Middle frontal gyrus (tissue), 1 donor: ENCODE results near the gene PATL1.
A peak's percentile ranks its signal among the peaks of the same experiment; 100 is the strongest.
"Not testable (repeated sequence)": the region's sequence is repeated elsewhere in the genome, so short reads cannot be mapped to it uniquely, and the experiment has no call there.

Experiments used
- DNase-seq: peaks from one replicate; pipeline ENCODE4 v3.0.0-alpha.2; 2015; ENCODE audit warnings: low spot score; ENCODE audit errors: extremely low spot score

PATL1 gene

GRCh38 chr11:59674291-59674690 lies 5.5 kb upstream of the PATL1 start:
- no peak for DNase-seq

GRCh38 chr11:59673291-59673690 lies 4.5 kb upstream of the PATL1 start:
- no peak for DNase-seq

GRCh38 chr11:59671471-59671870 lies 2.6 kb upstream of the PATL1 start:
- DNase-seq: no peak

GRCh38 chr11:59669611-59670009 lies 773 bp upstream of the PATL1 start:
- DNase-seq: peak; percentile 12

GRCh38 chr11:59668188-59668949 lies 468 bp downstream of the PATL1 start:
- no peak for DNase-seq

GRCh38 chr11:59667812-59668187 lies 1.0 kb downstream of the PATL1 start:
- DNase-seq: no peak

- DNase-seq: no peak
Observed at GRCh38 chr11:59666969-59667368, 1.9 kb downstream of the PATL1 start.

DNA sequence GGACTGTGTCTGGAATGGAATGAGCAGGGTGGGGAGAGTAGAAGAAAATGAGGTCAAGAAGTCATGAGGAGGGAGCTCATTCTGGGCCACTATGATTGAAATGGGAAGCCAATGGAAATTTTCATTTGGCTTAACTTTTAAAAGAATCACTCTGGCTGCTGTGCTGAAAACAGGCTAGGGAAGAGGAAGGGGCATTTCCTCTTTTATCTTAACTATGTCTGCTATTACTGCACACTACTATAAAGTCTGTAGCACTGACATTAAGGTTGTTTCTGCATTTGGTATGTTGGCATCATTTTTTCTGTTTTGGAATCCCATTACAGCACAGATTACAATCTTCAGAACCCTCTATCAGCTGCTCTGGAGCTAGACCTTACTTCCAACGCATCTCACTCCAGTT lies 8.2 kb downstream of the PATL1 start:
- no peak for DNase-seq

DNA sequence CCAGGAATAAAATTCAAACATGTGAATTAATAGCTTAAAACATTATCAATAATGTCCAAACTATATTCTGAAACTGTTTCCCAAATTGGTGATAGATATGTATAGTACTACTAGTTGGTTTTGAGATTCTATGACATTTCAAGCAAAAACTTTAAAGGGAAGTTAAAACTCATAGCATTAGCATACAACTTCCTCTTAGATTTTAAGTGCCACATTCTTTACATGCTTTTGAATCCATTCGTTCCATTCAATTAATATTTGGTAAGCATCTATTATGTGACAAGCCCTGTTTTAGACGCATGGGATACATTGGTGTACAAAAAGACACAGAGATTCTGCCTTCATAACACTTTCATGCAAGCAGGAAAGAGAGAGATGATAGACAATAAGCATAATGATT lies 8.9 kb downstream of the PATL1 start:
- DNase-seq: no peak

GRCh38 chr11:59658036-59658435 lies 10.8 kb downstream of the PATL1 start:
- DNase-seq: no peak

DNA sequence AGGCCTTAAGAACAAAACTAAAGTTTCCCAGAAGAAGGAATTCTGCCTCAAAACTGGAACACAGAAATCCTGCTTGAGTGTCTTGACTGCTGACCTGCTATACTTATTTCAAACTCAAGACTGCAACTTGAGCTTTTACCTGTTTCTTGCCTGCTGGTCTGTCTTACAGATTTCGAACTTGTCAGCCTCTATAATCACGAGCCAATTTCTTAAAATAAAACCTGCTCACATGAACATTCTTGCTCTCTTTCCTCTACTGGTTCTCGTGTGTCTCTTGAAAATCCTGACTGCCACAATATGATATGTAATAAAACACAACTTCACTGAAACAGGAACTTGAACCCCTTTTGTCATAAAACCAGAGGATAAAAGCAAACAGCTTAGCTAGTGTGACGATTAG lies 13.9 kb downstream of the PATL1 start:
- DNase-seq: no peak

DNA sequence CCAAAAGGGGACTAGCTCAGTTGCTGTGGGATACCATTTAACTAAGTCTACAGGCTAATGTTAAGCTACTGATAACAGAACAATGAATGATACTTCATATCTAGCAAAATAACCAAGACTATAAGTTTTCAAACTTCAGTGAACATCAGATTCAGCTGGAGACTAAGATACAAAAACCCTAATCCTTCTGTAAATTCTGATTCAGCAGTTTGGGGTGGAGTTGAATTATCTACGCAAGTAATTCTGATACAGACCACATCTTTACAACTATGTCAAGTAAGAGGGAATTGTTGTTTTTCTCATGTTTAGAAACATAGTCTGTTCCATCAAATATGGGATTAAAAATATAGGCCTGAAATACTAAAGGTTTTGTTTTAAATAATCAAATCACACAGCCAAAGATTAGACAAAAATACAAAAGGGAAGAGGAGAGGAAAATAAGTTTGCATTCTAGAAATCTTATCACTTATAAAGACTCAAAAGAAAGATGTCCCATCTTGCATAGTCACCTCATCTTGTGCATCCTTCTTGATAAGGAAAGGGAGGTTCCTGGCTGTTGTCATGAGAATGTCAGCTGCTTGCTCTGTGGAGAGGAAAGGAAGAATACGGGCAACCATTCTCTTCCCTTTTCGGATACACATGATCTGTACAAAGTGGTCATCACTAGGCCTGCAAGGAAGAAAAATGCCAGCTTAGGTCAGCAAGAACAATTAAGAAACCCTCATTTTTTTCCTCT lies 21.4 kb downstream of the PATL1 start:
- DNase-seq: no peak

DNA sequence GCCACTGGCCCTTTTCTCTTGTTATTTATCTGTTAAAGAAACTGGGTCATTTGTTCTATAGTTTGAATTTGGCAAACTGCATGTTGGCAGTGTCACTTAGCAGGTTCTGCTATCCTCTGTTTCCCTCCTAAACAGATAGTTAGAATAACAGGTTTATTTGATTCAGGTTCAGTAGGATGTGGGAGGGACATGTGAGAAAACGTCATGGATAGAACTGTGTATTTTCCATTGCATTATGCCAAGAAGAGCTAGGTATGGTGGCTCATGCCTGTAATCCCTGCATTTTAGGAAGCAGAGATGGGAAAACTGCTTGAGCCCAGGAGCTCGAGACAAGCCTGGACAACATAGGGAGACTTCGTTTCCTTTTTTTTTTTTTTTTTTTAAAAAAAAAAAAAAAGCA lies 24.3 kb downstream of the PATL1 start:
- DNase-seq: no peak

DNA sequence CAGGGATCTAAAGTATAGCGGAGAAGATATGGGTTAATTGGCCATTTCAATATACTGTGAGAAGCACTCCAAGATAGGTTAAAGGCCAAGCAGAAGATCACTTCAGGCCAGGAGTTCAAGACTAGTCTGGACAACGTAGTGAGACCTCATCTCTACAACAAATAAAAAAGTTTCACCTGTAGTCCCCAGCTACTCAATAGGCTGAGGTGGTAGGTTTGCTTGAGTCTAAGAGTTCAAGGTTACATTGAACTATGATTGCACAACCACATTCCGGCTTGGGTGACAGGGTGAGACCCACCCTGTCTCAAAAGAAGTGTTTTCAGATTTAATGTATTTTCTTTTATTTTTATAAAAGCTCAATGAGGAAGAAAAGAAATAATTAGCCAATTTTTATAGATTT lies 25.4 kb downstream of the PATL1 start:
- DNase-seq: no peak

DNA sequence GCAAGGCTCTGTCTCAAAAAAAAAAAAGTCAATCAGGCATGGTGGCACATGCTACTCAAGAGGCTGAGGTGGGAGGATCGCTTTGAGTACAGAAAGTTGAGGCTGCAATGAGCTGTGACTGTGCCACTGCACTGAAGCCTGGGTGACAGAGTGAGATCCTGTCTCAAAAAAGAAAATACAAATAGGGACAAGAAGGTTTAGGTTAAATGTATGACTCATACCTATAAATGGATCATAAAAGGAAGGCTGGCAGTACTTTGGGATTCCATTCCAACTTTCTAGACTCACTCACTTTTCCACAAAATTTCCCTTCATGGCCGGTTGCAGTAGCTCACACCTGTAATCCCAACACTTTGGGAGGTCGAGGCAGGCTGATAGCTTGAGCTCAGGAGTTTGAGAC lies 27.7 kb downstream of the PATL1 start:
- no peak for DNase-seq

DNA sequence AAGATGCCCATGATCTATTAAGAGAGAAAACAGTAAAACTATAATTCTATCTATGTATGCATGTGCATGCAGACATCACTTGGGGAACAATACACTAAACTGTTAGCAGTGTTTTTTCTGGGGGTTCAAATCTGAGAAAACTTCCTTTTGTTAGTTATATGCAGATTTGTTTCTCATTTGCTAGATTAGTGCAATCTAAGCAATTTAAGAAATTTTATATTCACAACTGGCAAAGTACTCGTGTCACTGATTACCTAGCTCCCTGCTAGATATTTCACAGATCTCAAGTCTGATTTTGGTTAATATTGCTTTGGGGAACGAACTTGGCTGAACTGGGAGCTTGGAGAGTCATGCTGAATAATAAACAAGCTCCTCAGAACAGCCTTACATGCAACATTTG lies 38.3 kb downstream of the PATL1 start:
- DNase-seq: no peak

- DNase-seq: no peak
Observed at GRCh38 chr11:59629996-59630395, 38.8 kb downstream of the PATL1 start.

DNA sequence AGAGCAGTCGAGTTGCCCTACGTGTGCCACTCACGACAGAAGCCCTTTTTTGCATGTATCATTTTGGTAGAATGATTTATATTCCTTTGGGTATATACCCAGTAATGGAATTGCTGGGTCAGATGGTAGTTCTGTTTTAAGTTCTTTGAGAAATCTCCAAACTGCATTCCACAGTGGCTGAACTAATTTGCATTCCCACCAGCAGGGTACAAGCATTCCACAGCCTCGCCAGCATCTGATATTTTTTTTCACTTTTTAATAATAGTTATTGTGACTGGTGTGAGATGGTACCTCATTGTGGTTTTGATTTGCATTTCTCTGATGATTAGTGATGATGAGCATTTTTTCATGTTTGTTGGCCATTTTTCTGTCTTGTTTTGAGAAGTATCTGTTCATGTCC lies 41.9 kb downstream of the PATL1 start:
- not testable (repeated sequence) for DNase-seq

- no peak for DNase-seq
Observed at GRCh38 chr11:59625703-59626102, 43.1 kb downstream of the PATL1 start.

GRCh38 chr11:59617876-59618275 lies 51.0 kb downstream of the PATL1 start:
- no peak for DNase-seq

GRCh38 chr11:59616396-59616982 lies 52.3 kb downstream of the PATL1 start:
- DNase-seq: no peak

- peak; percentile 100 for DNase-seq
Observed at GRCh38 chr11:59615637-59616395, 53.0 kb downstream of the PATL1 start, which contains the start of gene OSBP. OSBP (minus strand) TSS chr11:59615774; CDS start chr11:59615664, 110 bp downstream.
